Globus pallidus (tissue), 1 donor: ENCODE measurements around the gene M1AP.

ENCODE experiments used
- DNase-seq: peaks from one replicate; pipeline ENCODE4 v3.0.0-alpha.2; 2015; ENCODE audit warnings: low spot score

Gene M1AP

DNA sequence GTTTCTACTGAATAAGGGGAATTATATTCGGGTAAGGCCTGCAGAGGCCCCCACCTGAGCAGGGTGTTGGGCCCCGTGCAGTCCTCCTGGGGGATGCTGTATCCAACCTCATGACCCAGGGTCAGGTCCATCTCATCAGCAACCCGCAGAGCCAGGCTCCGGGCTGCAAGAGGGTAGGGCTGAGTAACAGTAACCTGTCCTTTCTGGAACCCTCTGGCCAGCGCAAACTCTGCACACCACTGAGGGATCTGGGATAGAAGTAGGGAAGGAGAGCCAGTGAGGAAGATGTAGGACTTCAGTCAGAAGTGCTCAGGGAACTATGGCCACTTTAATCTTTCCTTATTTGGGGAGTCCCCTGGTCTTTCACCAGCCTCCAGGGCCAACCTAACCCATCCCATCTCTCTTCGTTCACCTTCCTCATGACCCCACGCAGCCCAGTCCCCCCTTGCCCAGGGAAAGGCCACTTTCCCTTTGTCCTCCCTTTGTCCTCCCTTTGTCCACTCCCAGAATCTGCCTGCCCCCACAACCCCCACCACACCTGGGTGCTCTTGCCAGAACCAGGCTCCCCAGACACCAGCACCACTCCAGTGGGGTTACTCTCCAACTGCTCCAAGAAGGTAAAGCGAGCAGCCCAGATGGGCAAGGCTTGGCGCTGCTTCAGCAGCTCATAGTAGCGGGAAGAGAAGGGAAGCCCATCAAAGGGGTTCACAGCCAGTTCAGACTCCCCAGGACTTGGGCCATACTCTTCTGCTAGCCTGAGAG is 123.0 kb downstream of the M1AP start:
- no peak for DNase-seq

GRCh38 chr2:74524005-74524404 is 124.1 kb downstream of the M1AP start:
- DNase-seq, result no peak

DNA sequence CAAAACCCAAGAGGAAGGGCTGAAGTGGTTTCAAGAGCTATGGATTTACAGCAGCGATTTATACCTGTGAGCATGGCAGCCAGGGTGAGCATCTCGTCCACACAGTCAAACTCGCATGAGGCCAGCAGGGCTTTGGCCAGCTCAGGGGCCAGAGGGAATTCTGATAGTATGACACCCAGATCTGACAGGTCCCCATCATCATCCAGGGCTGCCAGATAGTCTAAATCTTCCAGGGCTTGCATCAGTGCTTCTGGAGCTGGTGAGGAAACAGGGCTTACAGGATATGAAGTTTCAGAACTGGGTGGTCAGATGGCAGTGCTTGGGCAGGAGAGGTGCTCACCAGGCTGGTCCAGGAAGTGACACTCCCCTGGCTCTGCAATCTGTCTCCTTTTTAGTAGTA is 125.6 kb downstream of the M1AP start:
- no peak for DNase-seq

DNA sequence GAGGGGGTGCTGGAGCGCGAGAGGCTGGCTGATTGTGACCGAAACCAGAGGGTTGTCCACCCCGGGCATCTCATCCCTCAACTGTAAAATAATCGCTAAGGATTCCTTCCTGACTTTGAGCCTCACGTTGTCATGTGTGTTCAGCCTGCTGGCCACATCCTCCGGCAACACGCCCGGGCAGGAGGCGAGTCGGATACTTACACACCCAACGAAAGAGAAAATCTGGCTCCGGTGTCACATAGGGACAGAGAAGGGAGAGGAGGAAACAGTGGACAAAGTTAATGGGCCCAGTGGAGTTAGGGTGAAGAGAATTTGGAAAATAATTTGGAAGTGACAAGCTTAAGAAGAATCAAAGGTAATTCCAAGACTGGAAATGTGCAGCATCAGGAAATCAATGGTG is 131.5 kb downstream of the M1AP start:
- no peak for DNase-seq

- DNase-seq, result peak; percentile 37
Measured at GRCh38 chr2:74515981-74516633, 132.0 kb downstream of the M1AP start.

DNA sequence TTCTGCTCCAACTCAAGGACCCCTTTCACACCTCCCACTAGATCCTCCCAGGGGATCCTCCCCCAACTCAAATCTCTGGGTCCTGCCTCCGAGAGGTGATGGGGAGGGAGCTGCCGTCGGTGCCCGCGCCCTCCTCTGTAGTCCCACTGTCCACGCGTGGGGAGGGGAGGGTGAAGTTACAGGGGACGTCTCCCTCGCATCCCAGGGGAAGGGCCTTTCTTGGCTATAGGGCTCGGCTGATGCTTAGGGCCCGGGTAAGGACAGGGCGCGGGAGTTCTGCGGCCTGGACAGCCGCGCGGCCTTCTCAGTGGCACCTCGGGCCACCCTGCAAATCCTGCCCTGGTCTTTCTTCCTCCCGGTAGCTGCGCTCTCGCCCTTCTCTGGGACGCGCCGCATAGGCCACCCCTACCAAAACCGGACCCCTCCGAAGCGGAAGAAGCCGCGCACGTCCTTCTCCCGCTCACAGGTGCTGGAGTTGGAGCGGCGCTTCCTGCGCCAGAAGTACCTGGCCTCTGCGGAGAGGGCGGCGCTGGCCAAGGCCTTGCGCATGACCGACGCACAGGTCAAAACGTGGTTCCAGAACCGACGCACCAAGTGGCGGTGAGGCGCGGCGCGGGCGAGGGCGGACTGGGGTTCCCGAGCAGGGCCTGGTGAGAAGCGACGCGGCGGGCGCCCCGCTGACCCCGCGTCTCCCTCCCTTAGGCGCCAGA is 132.7 kb downstream of the M1AP start:
- no peak for DNase-seq

DNA sequence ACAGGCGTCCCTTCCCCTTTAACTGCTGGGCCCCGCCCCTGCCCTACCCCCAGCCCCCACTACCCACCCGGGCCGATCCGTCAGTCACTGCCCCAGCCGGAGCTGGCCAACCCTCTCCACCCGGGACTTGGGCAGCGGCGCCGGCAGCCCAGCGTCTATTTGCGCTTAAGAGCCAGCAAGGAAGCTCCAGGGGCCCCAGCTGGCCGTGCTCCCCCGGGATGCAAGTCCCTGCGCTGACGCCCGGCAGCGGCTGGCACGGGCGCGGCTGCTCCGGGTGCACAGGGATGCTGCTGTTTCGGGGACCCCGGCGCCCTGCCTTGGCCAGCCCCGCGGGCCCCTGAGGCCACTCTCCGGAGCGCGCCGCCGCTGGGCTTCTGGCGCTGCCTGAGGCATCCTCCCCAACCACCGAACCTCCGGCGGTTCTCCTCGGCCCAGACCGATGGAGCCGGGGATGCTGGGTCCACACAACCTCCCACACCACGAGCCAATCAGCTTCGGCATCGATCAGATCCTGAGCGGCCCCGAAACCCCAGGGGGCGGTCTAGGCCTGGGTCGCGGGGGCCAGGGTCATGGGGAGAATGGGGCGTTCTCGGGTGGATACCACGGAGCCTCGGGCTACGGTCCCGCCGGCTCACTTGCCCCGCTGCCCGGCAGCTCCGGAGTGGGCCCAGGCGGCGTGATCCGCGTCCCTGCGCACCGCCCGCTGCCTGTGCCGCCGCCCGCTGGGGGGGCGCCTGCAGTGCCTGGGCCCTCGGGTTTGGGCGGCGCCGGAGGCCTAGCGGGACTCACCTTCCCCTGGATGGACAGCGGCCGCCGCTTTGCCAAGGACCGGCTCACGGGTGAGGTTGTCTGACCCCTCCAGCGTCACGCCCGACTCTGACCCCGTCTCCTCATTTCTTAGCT is 133.5 kb downstream of the M1AP start, which contains the start of gene TLX2:
Gene TLX2 (plus strand): TSS at position 83 of the 903 bp plus-strand sequence. CDS start 357 bp downstream, at position 440.
- no peak for DNase-seq

- DNase-seq, result no peak
Measured at GRCh38 chr2:74513605-74514367, 134.3 kb downstream of the M1AP start.

GRCh38 chr2:74512744-74513604 is 135.2 kb downstream of the M1AP start:
- no peak for DNase-seq

DNA sequence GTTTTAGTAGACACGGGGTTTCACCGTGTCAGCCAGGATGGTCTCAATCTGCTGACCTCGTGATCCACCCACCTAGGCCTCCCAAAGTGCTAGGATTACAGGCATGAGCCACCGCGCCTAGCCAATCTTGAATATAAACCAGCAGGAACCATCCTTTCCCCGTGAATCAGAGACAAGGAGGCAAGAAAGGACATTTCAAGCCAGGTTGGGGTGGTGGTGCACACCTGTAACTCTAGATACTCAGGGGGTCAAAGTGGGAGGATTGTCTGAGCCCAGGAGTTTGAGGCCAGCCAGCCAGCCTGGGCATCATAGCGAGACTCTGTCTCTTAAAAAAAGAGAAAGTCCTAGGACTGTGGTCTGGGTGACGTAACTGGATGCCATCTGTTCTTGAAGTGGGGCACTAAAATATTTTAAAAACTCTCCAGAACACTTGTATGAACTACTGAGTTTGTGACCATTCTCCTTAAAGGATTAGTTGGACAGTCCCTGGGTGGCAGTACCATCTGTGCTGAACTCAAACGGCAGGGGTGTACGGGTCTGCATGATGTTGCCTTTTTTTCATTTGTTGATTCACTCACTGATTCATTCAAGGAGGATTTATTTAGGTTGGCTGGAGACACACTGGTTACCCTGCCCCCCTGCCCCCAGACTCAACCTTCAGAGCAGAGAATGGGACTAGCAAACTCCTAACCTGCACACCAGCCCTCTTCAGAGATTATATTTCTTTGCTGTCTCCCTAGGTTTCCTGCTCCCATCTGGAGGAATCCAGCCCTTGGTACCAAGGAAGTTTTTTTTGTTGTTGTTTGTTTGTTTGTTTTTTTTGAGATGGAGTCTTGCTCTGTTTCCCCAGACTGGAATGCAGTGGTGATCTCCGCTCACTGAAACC is 136.8 kb downstream of the M1AP start:
- DNase-seq, result no peak

DNA sequence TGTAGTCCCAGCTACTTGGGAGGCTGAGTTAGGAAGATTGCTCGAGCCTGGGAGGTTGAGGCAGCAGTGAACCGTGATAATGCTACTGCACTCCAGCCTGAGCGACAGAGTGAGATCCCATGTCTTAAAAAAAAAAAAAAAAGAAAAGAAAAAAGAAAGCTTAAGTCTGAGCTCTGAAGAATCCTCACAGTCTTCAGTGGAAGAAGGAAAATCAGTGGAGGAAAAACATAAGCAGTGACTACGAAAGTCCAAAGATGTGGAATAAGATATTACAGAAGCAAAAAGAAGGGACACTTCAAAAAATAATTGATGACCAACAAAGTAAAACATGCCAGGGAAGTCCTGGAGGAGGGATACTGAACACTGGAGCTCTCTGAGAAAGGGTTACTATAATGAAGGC is 137.9 kb downstream of the M1AP start:
- no peak for DNase-seq

DNA sequence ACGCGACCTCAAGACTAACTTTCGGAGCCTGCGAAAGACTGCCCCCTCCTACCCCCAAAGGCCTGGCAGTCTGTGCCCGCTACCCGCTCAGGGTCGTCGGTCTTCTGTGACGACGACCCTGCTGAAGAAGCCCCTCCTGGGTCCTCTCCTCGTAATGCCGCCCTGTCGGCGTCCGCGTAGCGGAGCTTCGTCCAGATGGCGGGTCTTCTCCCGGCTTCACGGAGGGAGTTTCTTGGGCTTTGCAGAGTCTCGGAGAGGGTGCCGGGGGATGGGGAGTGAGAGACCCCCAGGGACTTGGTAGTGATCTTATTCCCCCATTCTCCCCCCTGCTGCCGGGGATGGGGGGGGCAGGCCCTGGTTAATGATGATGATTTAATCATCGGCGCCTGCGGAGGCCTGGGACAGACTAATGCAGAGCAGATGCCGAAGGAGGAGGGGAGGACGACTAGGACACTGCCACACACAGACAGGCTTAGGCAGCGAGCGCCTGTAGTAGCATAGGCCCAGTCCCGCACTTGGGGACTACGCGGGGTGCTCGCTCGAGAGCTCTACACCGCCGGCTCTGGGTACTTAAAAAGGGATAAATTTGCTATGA is 140.1 kb downstream of the M1AP start:
- DNase-seq, result no peak
